A549 treated with dexamethasone at 1 μM for 4 hours (cell line): Measurements from ENCODE around the gene LHFPL5. TPM values are rescaled to one million over a fixed set of nuclear protein-coding genes. Genes with fewer than 3 reads are reported as not detected.

Experiments used
- total RNA-seq: library from RNA; stranded (reverse); fragments of 200-300 nt; extraction: Qiagen RNA extraction; gene quantifications from 5 replicates; pipeline ENCODE4 v1.2.3, GENCODE V29; 2022

Gene LHFPL5
- 0.08 to 0.17 TPM (median 0.16 TPM) in 3 of 5 replicates, not detected in the others for total RNA-seq

GRCh38 chr6:35804996-35805736 is at the start of gene LHFPL5:
LHFPL5 (plus strand) TSS chr6:35805352; CDS start chr6:35805671, 319 bp downstream.

GRCh38 chr6:35776364-35777215 is 28.6 kb upstream of the LHFPL5 start, which contains the start of gene CLPSL2:
CLPSL2 (plus strand) TSS chr6:35776598; CDS start chr6:35776619, 21 bp downstream.

GRCh38 chr6:35780719-35781118 is 24.4 kb upstream of the LHFPL5 start, which contains the start of gene CLPSL1:
CLPSL1 (plus strand) TSS chr6:35781019; CDS start chr6:35781111, 92 bp downstream.

Other genes with a start within 250 kb of the LHFPL5 start
- gene FKBP5, start 116.4 kb upstream of the LHFPL5 start, total RNA-seq: 126 to 163 TPM (median 156 TPM) in 5 replicates
- 0.23 to 1.1 TPM (median 0.74 TPM) in 5 replicates for gene ARMC12, start 68.3 kb upstream of the LHFPL5 start, total RNA-seq
- gene CLPSL2, start 28.8 kb upstream of the LHFPL5 start, total RNA-seq: 0.61 to 1.1 TPM (median 0.94 TPM) in 5 replicates
- not detected in 5 replicates for gene CLPSL1, start 24.3 kb upstream of the LHFPL5 start, total RNA-seq
- gene CLPS, start 8.0 kb upstream of the LHFPL5 start, total RNA-seq: not detected in 5 replicates
- 30.5 to 40.8 TPM (median 36.1 TPM) in 5 replicates for gene SRPK1, start 115.7 kb downstream of the LHFPL5 start, total RNA-seq
- gene SLC26A8, start 219.3 kb downstream of the LHFPL5 start, total RNA-seq: 0.02 TPM in 1 of 5 replicates, not detected in the others
- 20.9 to 28.6 TPM (median 27.4 TPM) in 5 replicates for gene MAPK14, start 222.5 kb downstream of the LHFPL5 start, total RNA-seq